SH-SY5Y (cell line): ENCODE data around the gene ALAS2.

Source experiments
- GATA2 ChIP-seq: IDR thresholded peaks from 2 replicates; pipeline ENCODE4 v1.6.1; 2011; ENCODE audit warnings: mild to moderate bottlenecking, low read depth, low read length
- GATA3 ChIP-seq: IDR thresholded peaks from 2 replicates; pipeline ENCODE4 v1.6.1; 2011; ENCODE audit warnings: low read depth, mild to moderate bottlenecking, low read length, moderate library complexity

DNA sequence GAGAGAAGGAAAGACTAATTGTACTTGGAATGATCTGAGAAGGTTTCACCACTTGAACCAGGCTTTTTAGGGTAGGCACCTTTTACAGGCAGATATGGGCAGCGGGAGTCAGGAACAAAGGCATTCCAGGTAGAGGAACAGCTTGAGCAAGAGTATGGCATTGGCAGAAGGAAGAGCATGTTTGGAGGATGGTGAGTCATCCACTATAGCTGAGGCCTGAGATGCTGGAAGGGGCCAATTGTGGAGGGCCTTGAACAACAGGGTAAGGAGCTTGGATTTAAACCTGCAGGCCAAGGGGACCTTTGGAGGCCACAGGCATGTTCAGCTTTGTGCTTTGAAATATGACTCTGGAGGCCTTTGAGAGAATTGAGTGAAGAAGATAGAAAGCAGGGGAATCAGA lies 69.0 kb downstream of the ALAS2 start:
- TF ChIP-seq GATA3 (no peak), GATA2 (no peak)
